ENCODE results near the gene SLC35A4. TPM values are rescaled to one million over a fixed set of nuclear protein-coding genes. Genes with fewer than 3 reads are reported as not detected.

Gene SLC35A4
- polyA plus RNA-seq, 1 donor (not counting 4 experiments of a cell fraction or from before 2014, with no cell fraction given): 63.1 TPM

GRCh38 chr5:140570058-140570457 lies 5.4 kb downstream of the SLC35A4 start:
- no peak overlapping the region for H3K9ac ChIP-seq (ENCODE audit: control insufficient read depth, extremely low read depth, insufficient read depth, low read length)
- H3K27ac ChIP-seq (ENCODE audit: control insufficient read depth, insufficient read depth, low read length): no peak overlapping the region
- dilution Hi-C loops (cut with MboI; ENCODE audit: extremely low pct_ligation_motif_present, low sequenced_read_pairs): no loop called here
- no peak overlapping the region for H3K4me3 ChIP-seq (ENCODE audit: control insufficient read depth in 2 of 3, extremely low read depth in 1 of 3, insufficient read depth in 2 of 3, low read depth in 1 of 3, low read length in 3 of 3)
- FAIRE-seq (no peak), DNase-seq (ENCODE audit: low read depth, low spot score) (no peak)
- TF ChIP-seq EZH2 (IDR thresholded peaks at IDR 0.05; ENCODE audit: low read length) (no peak), CTCF (optimal IDR thresholded peaks at IDR 0.05 in 1 of 3, IDR thresholded peaks at IDR 0.05 in 1 of 3, conservative IDR thresholded peaks at IDR 0.05 in 1 of 3; ENCODE audit: extremely low read depth in 1 of 3, insufficient read depth in 2 of 3, low read length in 3 of 3) (no peak)
- H4K20me1 ChIP-seq (ENCODE audit: control insufficient read depth, extremely low read depth, insufficient read depth, low read length): no peaks in the 10 kb centered on the region
- no peak overlapping the region for H2AFZ ChIP-seq (ENCODE audit: control insufficient read depth, low read length)
- H3K36me3 ChIP-seq (ENCODE audit: control insufficient read depth in 2 of 2, extremely low read depth in 1 of 2, insufficient read depth in 2 of 2, low read length in 2 of 2): peaks cover 18 to 23% of the 10 kb centered on the region in 2 experiments
- no peak overlapping the region for H3K4me2 ChIP-seq (ENCODE audit: control insufficient read depth, extremely low read depth, insufficient read depth, low read depth, low read length)
- no peaks in the 10 kb centered on the region for H3K9me3 ChIP-seq (ENCODE audit: control insufficient read depth, low read depth, low read length)
- H3K9me1 ChIP-seq (ENCODE audit: control insufficient read depth, extremely low read depth, insufficient read depth, low read length): no peaks in the 10 kb centered on the region
- peaks cover 22% of the 10 kb centered on the region for H3K79me2 ChIP-seq (ENCODE audit: control insufficient read depth, insufficient read depth, low read length)
- H3K4me1 ChIP-seq (ENCODE audit: control insufficient read depth, extremely low read depth, insufficient read depth, low read length): peaks cover 16% of the 10 kb centered on the region
- no peaks in the 10 kb centered on the region for H3K27me3 ChIP-seq (ENCODE audit: control insufficient read depth, extremely low read depth, insufficient read depth, low read length)

- H3K79me2 ChIP-seq (ENCODE audit: control insufficient read depth, insufficient read depth, low read length): peaks cover 18% of the 10 kb centered on the region
- H2AFZ ChIP-seq (ENCODE audit: control insufficient read depth, low read length): no peak overlapping the region
- no peaks in the 10 kb centered on the region for H4K20me1 ChIP-seq (ENCODE audit: control insufficient read depth, extremely low read depth, insufficient read depth, low read length)
- H3K9me1 ChIP-seq (ENCODE audit: control insufficient read depth, extremely low read depth, insufficient read depth, low read length): no peaks in the 10 kb centered on the region
- dilution Hi-C loops (cut with MboI; ENCODE audit: extremely low pct_ligation_motif_present, low sequenced_read_pairs): no loop called here
- FAIRE-seq (no peak), DNase-seq (ENCODE audit: low read depth, low spot score) (no peak)
- H3K4me3 ChIP-seq (ENCODE audit: control insufficient read depth in 2 of 3, extremely low read depth in 1 of 3, insufficient read depth in 2 of 3, low read depth in 1 of 3, low read length in 3 of 3): no peak overlapping the region
- H3K27me3 ChIP-seq (ENCODE audit: control insufficient read depth, extremely low read depth, insufficient read depth, low read length): no peaks in the 10 kb centered on the region
- H3K9ac ChIP-seq (ENCODE audit: control insufficient read depth, extremely low read depth, insufficient read depth, low read length): no peak overlapping the region
- TF ChIP-seq EZH2 (IDR thresholded peaks at IDR 0.05; ENCODE audit: low read length) (no peak), CTCF (optimal IDR thresholded peaks at IDR 0.05 in 1 of 3, IDR thresholded peaks at IDR 0.05 in 1 of 3, conservative IDR thresholded peaks at IDR 0.05 in 1 of 3; ENCODE audit: extremely low read depth in 1 of 3, insufficient read depth in 2 of 3, low read length in 3 of 3) (no peak)
- H3K4me1 ChIP-seq (ENCODE audit: control insufficient read depth, extremely low read depth, insufficient read depth, low read length): peaks cover 12% of the 10 kb centered on the region
- H3K9me3 ChIP-seq (ENCODE audit: control insufficient read depth, low read depth, low read length): no peaks in the 10 kb centered on the region
- peaks cover 18 to 23% of the 10 kb centered on the region in 2 experiments for H3K36me3 ChIP-seq (ENCODE audit: control insufficient read depth in 2 of 2, extremely low read depth in 1 of 2, insufficient read depth in 2 of 2, low read length in 2 of 2)
- no peak overlapping the region for H3K27ac ChIP-seq (ENCODE audit: control insufficient read depth, insufficient read depth, low read length)
- no peak overlapping the region for H3K4me2 ChIP-seq (ENCODE audit: control insufficient read depth, extremely low read depth, insufficient read depth, low read depth, low read length)
Observed at GRCh38 chr5:140570488-140570887, 5.9 kb downstream of the SLC35A4 start.
